Activated CD8-positive, alpha-beta T cell treated with anti-CD3 and anti-CD28 coated beads for 36 hours (primary cell): ENCODE data around the gene TRANK1. TPM values are rescaled to one million over a fixed set of nuclear protein-coding genes. Genes with fewer than 3 reads are reported as not detected.
"Not testable (repeated sequence)": the region's sequence is repeated elsewhere in the genome, so short reads cannot be mapped to it uniquely, and the experiment has no call there.

Source experiments
- ATAC-seq: fragments of 200-7000 bp; cut with Tn5 transposase; one replicate; pipeline ENCODE4 v1.10.0; 2021; ENCODE audit warnings: mild to moderate bottlenecking, moderate library complexity
- CTCF ChIA-PET: fragments of 350-600 bp; sonication (Branson Sonifier 250); formaldehyde crosslinking; loops from one replicate; lab custom pipeline; 2021; ENCODE audit warnings: antibody characterized with exemption; lab: Charles Lee
- POLR2A ChIA-PET: fragments of 350-600 bp; sonication (Branson Sonifier 250); formaldehyde crosslinking; loops from one replicate; lab custom pipeline; 2021; ENCODE audit warnings: antibody characterized with exemption; lab: Charles Lee
- DNase-seq: peaks from one replicate; pipeline ENCODE4 v3.0.0-alpha.2; 2020
- H3K27ac Mint-ChIP-seq: one replicate; pipeline ENCODE4 v1.8.0; 2021; ENCODE audit warnings: mild to moderate bottlenecking, mixed read lengths
- H3K27me3 Mint-ChIP-seq: one replicate; pipeline ENCODE4 v1.8.0; 2021; ENCODE audit warnings: mixed read lengths
- H3K36me3 Mint-ChIP-seq: one replicate; pipeline ENCODE4 v1.8.0; 2021; ENCODE audit warnings: low read depth, mixed read lengths
- H3K4me1 Mint-ChIP-seq: one replicate; pipeline ENCODE4 v1.8.0; 2021; ENCODE audit warnings: low read depth, mixed read lengths
- H3K4me3 Mint-ChIP-seq: one replicate; pipeline ENCODE4 v1.8.0; 2021; ENCODE audit warnings: mild to moderate bottlenecking, moderate library complexity, mixed read lengths
- H3K9me3 Mint-ChIP-seq: one replicate; pipeline ENCODE4 v1.8.0; 2021; ENCODE audit warnings: mixed read lengths
- intact Hi-C: fragments of 100-400 bp; cut with micrococcal nuclease; formaldehyde crosslinking; loops from one replicate; pipeline ENCODE4 v1.10.0; 2022
- total RNA-seq, 2 experiments: library from RNA; stranded (reverse); gene quantifications; one replicate each; pipeline ENCODE4 v1.2.3, GENCODE V29; 2021
- TF ChIP-seq, protein P1 (sequence below): fragments of 200-600 bp; IDR thresholded peaks from one replicate; pipeline ENCODE4 v1.8.0; 2022; ENCODE audit warnings: antibody characterized with exemption, mild to moderate bottlenecking

TRANK1 gene
- total RNA-seq, 2 experiments from 2014 or later: 16.0 to 17.4 TPM

DNA sequence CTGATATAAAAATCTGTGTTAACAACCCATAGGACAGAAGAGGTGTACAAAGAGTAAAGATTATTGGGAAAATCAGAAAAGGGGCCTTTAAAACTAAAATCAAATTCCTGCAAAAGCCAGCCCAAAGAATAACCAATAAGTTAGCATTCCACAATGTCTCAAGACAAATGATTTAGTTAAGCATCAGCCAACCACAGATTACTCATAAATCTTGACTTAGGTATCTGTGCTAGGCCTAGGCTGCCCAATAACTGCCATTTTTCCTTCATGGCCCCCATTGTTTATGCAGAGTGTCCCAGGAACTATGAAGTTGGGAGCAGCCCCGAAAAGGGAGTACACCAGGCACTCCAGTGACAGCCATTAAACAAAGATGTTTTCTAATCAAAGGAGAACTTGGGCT lies 7.4 kb downstream of the TRANK1 start:
- DNase-seq: no peak
- intact Hi-C loops: no loop called here
- TF ChIP-seq, protein P1, sequence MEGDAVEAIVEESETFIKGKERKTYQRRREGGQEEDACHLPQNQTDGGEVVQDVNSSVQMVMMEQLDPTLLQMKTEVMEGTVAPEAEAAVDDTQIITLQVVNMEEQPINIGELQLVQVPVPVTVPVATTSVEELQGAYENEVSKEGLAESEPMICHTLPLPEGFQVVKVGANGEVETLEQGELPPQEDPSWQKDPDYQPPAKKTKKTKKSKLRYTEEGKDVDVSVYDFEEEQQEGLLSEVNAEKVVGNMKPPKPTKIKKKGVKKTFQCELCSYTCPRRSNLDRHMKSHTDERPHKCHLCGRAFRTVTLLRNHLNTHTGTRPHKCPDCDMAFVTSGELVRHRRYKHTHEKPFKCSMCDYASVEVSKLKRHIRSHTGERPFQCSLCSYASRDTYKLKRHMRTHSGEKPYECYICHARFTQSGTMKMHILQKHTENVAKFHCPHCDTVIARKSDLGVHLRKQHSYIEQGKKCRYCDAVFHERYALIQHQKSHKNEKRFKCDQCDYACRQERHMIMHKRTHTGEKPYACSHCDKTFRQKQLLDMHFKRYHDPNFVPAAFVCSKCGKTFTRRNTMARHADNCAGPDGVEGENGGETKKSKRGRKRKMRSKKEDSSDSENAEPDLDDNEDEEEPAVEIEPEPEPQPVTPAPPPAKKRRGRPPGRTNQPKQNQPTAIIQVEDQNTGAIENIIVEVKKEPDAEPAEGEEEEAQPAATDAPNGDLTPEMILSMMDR: no peak
- no peak overlapping the region for H3K4me3 Mint-ChIP-seq
- no peaks in the 10 kb centered on the region for H3K9me3 Mint-ChIP-seq
- no peaks in the 10 kb centered on the region for H3K27me3 Mint-ChIP-seq
- no peaks in the 10 kb centered on the region for H3K36me3 Mint-ChIP-seq
- CTCF ChIA-PET: interaction anchor here (6.3 kb wide), 1 partner anchor 21 kb away, joined by 44 read pairs; no protein-coding TSS in a partner anchor
- no peak overlapping the region for H3K27ac Mint-ChIP-seq
- peaks cover 7% of the 10 kb centered on the region for H3K4me1 Mint-ChIP-seq
- POLR2A ChIA-PET: no interaction called here
- ATAC-seq: no peak

DNA sequence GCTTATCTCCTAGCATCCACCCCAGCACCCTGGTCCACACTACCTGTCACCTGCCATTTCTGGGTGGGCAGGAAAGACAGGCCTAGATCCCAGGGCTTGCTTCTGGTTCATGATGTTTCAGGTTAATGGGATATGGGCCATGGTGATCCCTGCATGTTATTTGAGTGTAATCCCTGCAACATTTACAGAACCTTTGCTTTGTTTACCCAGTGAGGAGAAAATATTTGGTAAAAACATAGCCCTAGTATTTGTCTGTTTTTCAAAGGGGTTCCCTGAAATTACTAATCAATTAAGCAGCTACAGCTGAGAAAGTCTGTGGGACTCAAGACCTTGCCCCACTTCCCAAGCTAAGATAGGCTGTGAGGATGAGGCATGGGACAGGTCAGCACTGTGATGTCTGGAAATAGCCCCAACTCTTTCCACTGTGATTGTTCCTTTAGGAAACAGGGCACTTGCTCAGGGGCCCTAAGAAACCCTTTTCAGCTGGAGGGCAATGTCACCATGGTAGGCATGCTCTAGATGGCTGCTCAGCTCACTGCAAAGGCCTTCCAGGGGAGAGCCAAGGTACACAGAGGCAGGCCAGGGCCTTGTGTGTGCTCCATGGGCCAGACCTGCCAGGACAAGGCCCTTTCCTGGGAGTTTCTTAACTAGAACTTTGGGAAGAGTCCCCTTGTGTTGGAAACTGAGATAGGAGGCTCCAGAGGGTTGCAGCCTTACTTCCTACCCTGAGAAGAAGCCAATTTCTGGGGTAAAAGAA lies 11.1 kb downstream of the TRANK1 start:
- H3K27ac Mint-ChIP-seq: no peak overlapping the region
- no peak for DNase-seq
- no peak overlapping the region for H3K4me3 Mint-ChIP-seq
- no peaks in the 10 kb centered on the region for H3K4me1 Mint-ChIP-seq
- no peaks in the 10 kb centered on the region for H3K9me3 Mint-ChIP-seq
- ChIA-PET POLR2A (interaction anchor here (1.0 kb wide), 1 partner anchor 11 kb away, joined by 4 read pairs; the partner anchor contains the start of gene TRANK1), CTCF (interaction anchor here (1.1 to 6.3 kb wide), 4 partner anchors 25 to 204 kb away, joined by 3 to 44 read pairs (median 4); no protein-coding TSS in a partner anchor)
- intact Hi-C loops: no loop called here
- H3K27me3 Mint-ChIP-seq: no peaks in the 10 kb centered on the region
- TF ChIP-seq, protein P1: no peak
- ATAC-seq: no peak
- H3K36me3 Mint-ChIP-seq: peaks cover 1% of the 10 kb centered on the region

DNA sequence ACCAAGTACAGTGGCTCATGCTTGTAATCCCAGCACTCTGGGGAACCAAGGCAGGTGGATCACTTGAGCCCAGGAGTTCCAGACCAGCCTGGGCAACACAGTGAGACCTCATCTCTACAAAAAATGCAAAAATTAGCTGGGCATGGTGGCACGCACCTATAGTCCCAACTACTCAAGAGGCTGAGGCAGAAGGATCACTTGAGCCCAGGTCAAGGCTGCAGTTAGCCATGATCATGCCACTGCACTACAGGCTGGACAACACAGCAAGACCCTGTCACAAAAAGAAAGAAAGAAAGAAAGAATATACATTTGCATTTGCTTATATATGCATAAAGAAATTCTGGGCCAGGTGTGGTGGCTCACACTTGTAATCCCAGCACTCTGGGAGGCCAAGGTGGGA lies 13.4 kb downstream of the TRANK1 start:
- H3K27ac Mint-ChIP-seq, H3K9me3 Mint-ChIP-seq, ATAC-seq, H3K36me3 Mint-ChIP-seq, H3K27me3 Mint-ChIP-seq, DNase-seq, H3K4me3 Mint-ChIP-seq, H3K4me1 Mint-ChIP-seq, intact Hi-C loops: not testable (repeated sequence)
- CTCF ChIA-PET: interaction anchor here (1.6 kb wide), 1 partner anchor 13 kb away, joined by 5 read pairs; no protein-coding TSS in a partner anchor
- POLR2A ChIA-PET: interaction anchor here (0.6 to 1.4 kb wide), 4 partner anchors 13 to 26 kb away, joined by 3 to 7 read pairs (median 4); partner anchors contain the start of gene TRANK1

DNA sequence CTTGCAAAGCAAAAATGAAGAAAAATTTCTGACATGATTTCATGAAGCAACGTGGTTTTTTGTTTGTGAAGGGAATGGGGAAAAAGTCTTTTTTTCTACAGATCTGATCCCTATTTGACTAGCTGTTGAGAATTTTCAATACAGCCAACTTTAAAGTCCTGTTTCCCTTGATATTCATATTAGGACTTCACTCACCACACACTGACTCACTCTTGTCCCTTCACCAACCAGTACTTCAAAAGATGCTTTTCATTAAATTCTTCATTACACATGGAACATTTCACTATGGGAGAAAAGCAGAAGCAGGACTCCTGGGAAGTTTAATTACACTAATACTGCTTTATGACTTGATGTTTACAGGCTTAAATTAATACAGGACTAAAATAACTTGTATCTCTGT lies 16.6 kb downstream of the TRANK1 start:
- H3K27me3 Mint-ChIP-seq: no peaks in the 10 kb centered on the region
- no peaks in the 10 kb centered on the region for H3K9me3 Mint-ChIP-seq
- H3K27ac Mint-ChIP-seq: no peak overlapping the region
- peaks cover 6% of the 10 kb centered on the region for H3K4me1 Mint-ChIP-seq
- intact Hi-C loops: no loop called here
- peaks cover 1% of the 10 kb centered on the region for H3K36me3 Mint-ChIP-seq
- ATAC-seq (no peak), DNase-seq (no peak)
- POLR2A ChIA-PET: no interaction called here
- CTCF ChIA-PET: no interaction called here
- H3K4me3 Mint-ChIP-seq: no peak overlapping the region
- TF ChIP-seq, protein P1: no peak

DNA sequence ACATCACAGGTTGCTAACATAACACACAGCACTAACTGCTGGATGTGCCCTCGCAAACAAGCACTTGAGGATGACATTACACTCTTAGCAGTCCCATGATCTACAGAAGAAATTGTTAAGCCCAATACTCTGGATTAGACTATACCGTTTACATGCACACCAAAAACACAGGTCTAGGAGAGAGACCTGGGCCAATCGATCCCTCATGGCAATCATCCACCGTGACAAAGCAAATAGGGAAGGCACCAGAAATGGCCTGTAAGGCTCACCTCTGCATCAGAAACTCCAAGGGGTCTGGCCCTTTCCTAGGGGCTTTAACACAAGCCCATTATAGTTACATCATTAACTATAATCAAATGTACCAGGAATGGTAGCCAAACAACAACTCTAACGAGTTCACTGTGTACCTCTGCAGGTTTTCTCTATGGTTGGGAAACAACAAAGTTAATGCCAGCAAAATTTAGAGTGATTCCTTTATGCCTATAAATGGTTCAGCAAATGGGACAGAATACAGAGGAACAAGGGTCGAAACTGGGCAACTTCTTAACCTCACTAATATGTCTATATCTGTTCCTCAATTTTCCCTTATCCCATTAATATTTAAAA lies 18.5 kb downstream of the TRANK1 start:
- POLR2A ChIA-PET: no interaction called here

More for the DNA sequence above, 18.5 kb downstream of the TRANK1 start:
- intact Hi-C loops: no loop called here
- Mint-ChIP-seq H3K4me1 (peaks cover 8% of the 10 kb centered on the region), H3K9me3 (peaks cover 3% of the 10 kb centered on the region), H3K27ac (no peak overlapping the region), H3K27me3 (no peaks in the 10 kb centered on the region), H3K36me3 (peaks cover 4% of the 10 kb centered on the region), H3K4me3 (no peak overlapping the region)
- ATAC-seq (no peak), DNase-seq (no peak)
- CTCF ChIA-PET: interaction anchor here (1.7 kb wide), 1 partner anchor 33 kb away, joined by 5 read pairs; no protein-coding TSS in a partner anchor
- TF ChIP-seq, protein P1: no peak
